IPS-20b (cell line): ENCODE measurements around the gene AGAP1.
A peak's percentile ranks its signal among the peaks of the same experiment; 100 is the strongest.

Source experiments
- H3K27ac ChIP-seq: one replicate; pipeline ENCODE4 v1.5.1; 2013; ENCODE audit warnings: low read length
- H3K27me3 ChIP-seq: 2 replicates; pipeline ENCODE4 v1.6.1; 2013; ENCODE audit warnings: mild to moderate bottlenecking, low read length, inconsistent platforms; ENCODE audit not compliant: insufficient read depth
- H3K36me3 ChIP-seq: 2 replicates; pipeline ENCODE4 v1.6.1; 2013; ENCODE audit warnings: low read depth, mild to moderate bottlenecking, inconsistent platforms, low read length, moderate library complexity; ENCODE audit not compliant: insufficient read depth
- H3K4me1 ChIP-seq: 2 replicates; pipeline ENCODE4 v1.6.1; 2013; ENCODE audit warnings: mild to moderate bottlenecking, control low read depth, inconsistent platforms, low read length, moderate library complexity; ENCODE audit not compliant: insufficient read depth
- H3K4me3 ChIP-seq: 2 replicates; pipeline ENCODE4 v1.5.1; 2013; ENCODE audit warnings: mild to moderate bottlenecking, low read length, inconsistent platforms
- H3K9ac ChIP-seq: 2 replicates; pipeline ENCODE4 v1.6.1; 2013; ENCODE audit warnings: low read depth, mild to moderate bottlenecking, inconsistent platforms, low read length, moderate library complexity
- H3K9me3 ChIP-seq: 2 replicates; pipeline ENCODE4 v1.6.1; 2013; ENCODE audit warnings: mild to moderate bottlenecking, low read depth, low read length, inconsistent platforms; ENCODE audit not compliant: insufficient read depth

Gene AGAP1

DNA sequence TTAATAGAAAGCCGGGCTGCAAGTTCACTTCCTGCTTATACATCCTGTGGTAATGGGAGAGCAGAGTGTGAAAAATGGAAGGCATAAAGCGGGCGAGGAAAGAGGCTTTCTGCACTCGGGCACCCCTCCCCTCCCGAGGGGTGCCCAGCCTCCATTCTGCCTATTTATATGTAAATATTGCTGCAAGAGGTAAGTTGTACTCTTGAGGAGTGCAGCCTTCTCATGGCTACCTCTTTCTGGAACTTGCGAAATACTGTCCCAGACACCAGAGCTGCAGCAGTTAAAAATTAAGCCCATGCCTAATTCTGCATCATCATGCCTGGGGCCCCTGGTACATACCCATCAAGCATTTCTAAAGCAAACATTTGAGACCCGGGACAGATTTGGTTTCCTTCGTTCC lies 518.3 kb downstream of the AGAP1 start:
- Histone ChIP-seq H3K4me1 (peaks cover 43% of the 10 kb centered on the region), H3K9me3 (no peaks in the 10 kb centered on the region), H3K36me3 (no peaks in the 10 kb centered on the region), H3K9ac (no peak overlapping the region), H3K27me3 (peaks cover 15% of the 10 kb centered on the region; the same call in 1 of the 2 replicates), H3K27ac (no peak overlapping the region), H3K4me3 (no peak overlapping the region)

DNA sequence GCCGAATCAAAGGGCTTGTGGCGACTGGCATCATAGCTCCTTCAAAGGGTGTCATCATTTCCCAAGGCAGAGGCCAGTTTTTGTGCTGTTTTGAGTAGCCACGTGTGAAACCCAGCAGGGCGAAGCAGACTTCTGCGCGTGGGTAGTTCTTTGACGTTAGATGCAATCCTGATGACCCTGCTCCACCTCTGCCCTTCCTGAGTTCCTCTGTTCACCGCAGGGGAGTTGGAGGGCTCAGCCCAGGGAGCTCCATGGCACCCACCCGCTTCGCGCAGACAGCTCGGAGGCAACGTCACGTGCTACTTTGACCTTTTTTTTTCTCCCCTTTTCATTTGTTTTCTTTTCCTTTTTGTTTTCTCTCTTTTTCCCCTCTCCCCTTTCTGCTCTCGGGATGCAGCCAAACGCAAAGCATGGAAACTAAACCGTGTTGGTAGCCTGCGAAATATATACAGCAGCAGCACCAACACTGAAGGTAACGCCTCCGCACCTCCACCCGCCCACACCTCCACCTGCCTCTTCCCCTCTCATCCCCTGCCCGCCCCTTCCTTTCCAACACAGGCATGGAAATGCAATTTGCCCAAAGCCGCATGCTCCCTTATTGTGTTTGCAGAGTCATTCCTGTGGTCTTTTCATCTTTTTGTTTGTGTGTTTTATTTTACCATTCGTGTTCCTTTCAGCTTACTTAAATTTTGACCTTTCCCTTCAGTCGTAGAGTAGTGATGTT lies 520.7 kb downstream of the AGAP1 start:
- peaks cover 15% of the 10 kb centered on the region; the same call in 1 of the 2 replicates for H3K27me3 ChIP-seq
- H3K27ac ChIP-seq, result no peak overlapping the region
- no peak overlapping the region for H3K9ac ChIP-seq
- H3K4me1 ChIP-seq, result peaks cover 43% of the 10 kb centered on the region
- H3K36me3 ChIP-seq, result no peaks in the 10 kb centered on the region
- peak overlapping the region; percentile 22; the same call in 1 of the 2 replicates for H3K4me3 ChIP-seq
- H3K9me3 ChIP-seq, result no peaks in the 10 kb centered on the region

- Histone ChIP-seq H3K36me3 (no peaks in the 10 kb centered on the region), H3K4me3 (peak overlapping the region; percentile 22; the same call in 1 of the 2 replicates), H3K27me3 (peaks cover 15% of the 10 kb centered on the region; the same call in 1 of the 2 replicates), H3K9ac (no peak overlapping the region), H3K4me1 (peaks cover 43% of the 10 kb centered on the region), H3K27ac (no peak overlapping the region), H3K9me3 (no peaks in the 10 kb centered on the region)
Measured at GRCh38 chr2:236015171-236015570, 521.3 kb downstream of the AGAP1 start.

DNA sequence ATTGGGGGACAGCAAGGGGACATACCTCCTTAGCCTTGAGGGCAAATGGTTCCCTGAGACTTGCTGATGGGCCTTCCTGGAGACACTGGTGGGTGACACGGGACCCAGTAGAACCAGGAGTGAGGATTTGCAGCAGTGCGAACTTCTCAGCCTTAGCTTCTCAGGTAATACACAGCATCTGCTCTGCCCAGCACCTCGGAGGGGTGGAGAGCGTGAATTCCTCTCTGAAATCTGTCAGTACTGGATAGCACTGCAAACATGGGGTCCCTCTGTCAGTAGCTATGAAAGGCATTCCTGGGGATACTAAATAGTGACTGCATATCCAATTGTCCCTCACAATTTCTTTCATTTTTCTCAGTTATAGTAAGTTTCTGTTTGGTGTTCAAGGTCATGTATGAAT lies 522.7 kb downstream of the AGAP1 start:
- peaks cover 15% of the 10 kb centered on the region; the same call in 1 of the 2 replicates for H3K27me3 ChIP-seq
- H3K9ac ChIP-seq, result no peak overlapping the region
- H3K4me1 ChIP-seq, result peaks cover 38% of the 10 kb centered on the region
- no peak overlapping the region for H3K4me3 ChIP-seq
- H3K36me3 ChIP-seq, result no peaks in the 10 kb centered on the region
- no peak overlapping the region for H3K27ac ChIP-seq
- H3K9me3 ChIP-seq, result no peaks in the 10 kb centered on the region

DNA sequence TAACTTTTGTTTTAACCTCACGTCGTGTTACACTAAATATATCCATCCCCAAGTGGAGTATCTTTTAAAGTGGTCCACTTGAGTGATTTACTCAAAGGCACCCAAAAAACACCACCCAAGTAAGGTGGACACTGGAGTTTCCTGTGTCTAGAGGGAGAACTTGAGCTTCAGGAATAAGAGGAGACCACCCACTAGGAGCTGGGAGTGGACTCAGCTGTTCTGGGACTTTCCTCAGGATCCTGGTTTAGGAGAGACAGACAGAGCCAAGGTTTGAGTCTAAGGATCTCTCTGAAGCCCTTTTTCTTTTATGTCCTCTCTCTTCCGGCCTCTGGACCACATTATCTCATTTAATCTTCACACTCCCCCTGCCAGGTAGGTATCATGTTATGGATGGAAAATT lies 523.6 kb downstream of the AGAP1 start:
- Histone ChIP-seq H3K27me3 (peaks cover 15% of the 10 kb centered on the region; the same call in 1 of the 2 replicates), H3K4me1 (peaks cover 30% of the 10 kb centered on the region), H3K4me3 (no peak overlapping the region), H3K36me3 (no peaks in the 10 kb centered on the region), H3K9me3 (no peaks in the 10 kb centered on the region), H3K9ac (no peak overlapping the region), H3K27ac (no peak overlapping the region)

- H3K9ac ChIP-seq, result no peak overlapping the region
- H3K4me3 ChIP-seq, result no peak overlapping the region
- H3K36me3 ChIP-seq, result no peaks in the 10 kb centered on the region
- no peak overlapping the region for H3K27ac ChIP-seq
- H3K27me3 ChIP-seq, result peaks cover under 1% of the 10 kb centered on the region; the same call in 1 of the 2 replicates
- H3K9me3 ChIP-seq, result no peaks in the 10 kb centered on the region
- peaks cover 18% of the 10 kb centered on the region; the same call in 1 of the 2 replicates for H3K4me1 ChIP-seq
Measured at GRCh38 chr2:236019434-236019833, 525.6 kb downstream of the AGAP1 start.

DNA sequence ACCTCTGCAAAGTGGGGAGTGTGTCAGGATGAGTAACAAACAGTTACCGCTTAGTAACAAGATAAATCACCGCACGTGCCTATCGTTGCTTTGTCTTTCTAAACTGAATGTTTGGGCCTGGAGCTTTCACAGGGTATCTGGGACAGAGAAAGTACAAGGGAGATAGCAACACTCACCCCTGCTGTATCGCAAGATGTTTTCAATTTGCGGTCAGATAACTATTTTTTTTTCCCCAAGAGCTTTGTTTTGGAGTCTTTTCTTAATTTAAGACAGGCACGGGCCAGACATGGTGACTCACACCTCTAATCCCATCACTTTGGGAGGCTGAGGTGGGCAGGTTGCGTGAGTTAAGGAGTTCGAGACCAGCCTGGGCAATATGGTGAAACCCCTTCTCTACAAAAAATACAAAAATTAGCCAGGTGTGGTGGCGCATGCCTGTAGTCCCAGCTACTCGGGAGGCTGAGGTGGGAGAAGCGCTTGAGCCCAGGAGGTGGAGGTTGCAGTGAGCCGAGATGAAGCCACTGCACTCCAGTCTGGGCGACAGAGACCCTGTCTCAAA lies 527.7 kb downstream of the AGAP1 start:
- H3K27ac ChIP-seq, result no peak overlapping the region
- H3K4me3 ChIP-seq, result no peak overlapping the region
- no peaks in the 10 kb centered on the region for H3K9me3 ChIP-seq
- no peaks in the 10 kb centered on the region; the same call in 1 of the 2 replicates for H3K4me1 ChIP-seq
- no peak overlapping the region for H3K9ac ChIP-seq
- no peaks in the 10 kb centered on the region for H3K27me3 ChIP-seq
- no peaks in the 10 kb centered on the region for H3K36me3 ChIP-seq

- H3K27me3 ChIP-seq, result no peaks in the 10 kb centered on the region
- no peaks in the 10 kb centered on the region for H3K9me3 ChIP-seq
- H3K4me1 ChIP-seq, result no peaks in the 10 kb centered on the region
- no peak overlapping the region for H3K4me3 ChIP-seq
- H3K36me3 ChIP-seq, result no peaks in the 10 kb centered on the region
- no peak overlapping the region for H3K9ac ChIP-seq
- no peak overlapping the region for H3K27ac ChIP-seq
Measured at GRCh38 chr2:236022128-236022527, 528.3 kb downstream of the AGAP1 start.

DNA sequence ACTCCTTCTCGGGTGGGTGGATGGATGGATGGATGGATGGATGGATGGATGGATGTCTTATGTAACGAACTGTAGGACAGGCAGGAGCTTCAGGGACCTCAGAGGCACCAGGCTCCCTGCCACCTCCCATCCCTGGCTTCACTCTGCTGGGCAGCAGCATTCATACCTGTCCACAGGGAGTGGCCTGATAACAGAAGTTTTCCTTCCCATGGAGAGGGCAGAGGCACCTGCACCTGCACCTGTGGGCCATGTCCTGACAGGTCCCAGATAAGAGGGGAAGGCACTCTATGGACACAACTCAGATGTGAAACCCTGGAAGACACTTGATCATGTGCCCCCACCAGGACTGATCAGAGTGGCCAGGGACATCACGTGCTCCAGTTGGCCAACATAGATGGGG lies 532.0 kb downstream of the AGAP1 start:
- Histone ChIP-seq H3K36me3 (no peaks in the 10 kb centered on the region), H3K9ac (no peak overlapping the region), H3K27ac (no peak overlapping the region)

DNA sequence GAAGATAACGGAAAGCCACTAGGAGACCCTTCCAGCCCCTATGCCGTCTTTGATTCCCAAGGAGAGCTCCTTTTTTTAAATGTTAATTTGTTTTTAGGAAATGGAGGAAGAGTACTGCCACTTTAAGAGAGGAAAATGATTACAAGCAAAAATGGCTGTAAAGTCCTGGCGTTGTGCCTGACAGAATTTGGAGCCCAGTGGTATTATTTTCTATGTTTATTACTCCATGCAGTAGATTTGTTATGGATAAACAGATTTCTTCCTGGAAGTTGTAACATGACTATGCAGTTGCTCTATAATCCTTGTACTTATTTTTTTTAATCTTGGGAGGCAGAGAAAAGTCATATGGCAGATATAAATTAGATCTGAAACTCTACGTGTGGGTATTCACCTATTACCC lies 533.0 kb downstream of the AGAP1 start:
- no peak overlapping the region for H3K4me3 ChIP-seq

More for the DNA sequence above, 532.0 kb downstream of the AGAP1 start:
- no peak overlapping the region for H3K4me3 ChIP-seq
- H3K27me3 ChIP-seq, result no peaks in the 10 kb centered on the region
- H3K9me3 ChIP-seq, result no peaks in the 10 kb centered on the region; the same call in 1 of the 2 replicates
- H3K4me1 ChIP-seq, result no peaks in the 10 kb centered on the region

DNA sequence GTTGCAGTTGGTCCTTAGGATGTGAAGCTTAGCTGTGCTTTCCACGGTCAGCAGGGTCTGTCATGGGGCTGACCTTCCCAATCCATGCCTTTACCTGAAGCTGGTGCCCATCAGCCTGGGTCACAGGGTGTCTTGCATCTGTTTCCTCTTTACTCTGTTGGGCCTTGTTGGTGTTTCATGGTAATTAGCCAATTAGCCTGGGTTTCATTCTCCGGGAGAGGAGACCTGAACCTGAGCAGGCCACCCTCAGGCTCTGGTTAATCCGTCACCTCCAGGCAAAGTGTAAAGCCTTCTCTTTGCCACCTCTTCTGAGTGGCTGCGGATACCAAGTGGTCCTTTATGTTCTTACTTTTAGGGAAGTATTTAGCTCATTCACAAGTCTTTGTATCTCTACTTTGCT lies 534.2 kb downstream of the AGAP1 start:
- Histone ChIP-seq H3K9ac (no peak overlapping the region), H3K27ac (no peak overlapping the region), H3K9me3 (no peaks in the 10 kb centered on the region; the same call in 1 of the 2 replicates), H3K4me3 (no peak overlapping the region), H3K27me3 (no peaks in the 10 kb centered on the region), H3K4me1 (no peaks in the 10 kb centered on the region), H3K36me3 (no peaks in the 10 kb centered on the region)

More for the DNA sequence above, 533.0 kb downstream of the AGAP1 start:
- H3K36me3 ChIP-seq, result no peaks in the 10 kb centered on the region
- no peaks in the 10 kb centered on the region; the same call in 1 of the 2 replicates for H3K9me3 ChIP-seq
- H3K27me3 ChIP-seq, result no peaks in the 10 kb centered on the region
- no peak overlapping the region for H3K9ac ChIP-seq
- H3K27ac ChIP-seq, result no peak overlapping the region
- no peaks in the 10 kb centered on the region for H3K4me1 ChIP-seq

DNA sequence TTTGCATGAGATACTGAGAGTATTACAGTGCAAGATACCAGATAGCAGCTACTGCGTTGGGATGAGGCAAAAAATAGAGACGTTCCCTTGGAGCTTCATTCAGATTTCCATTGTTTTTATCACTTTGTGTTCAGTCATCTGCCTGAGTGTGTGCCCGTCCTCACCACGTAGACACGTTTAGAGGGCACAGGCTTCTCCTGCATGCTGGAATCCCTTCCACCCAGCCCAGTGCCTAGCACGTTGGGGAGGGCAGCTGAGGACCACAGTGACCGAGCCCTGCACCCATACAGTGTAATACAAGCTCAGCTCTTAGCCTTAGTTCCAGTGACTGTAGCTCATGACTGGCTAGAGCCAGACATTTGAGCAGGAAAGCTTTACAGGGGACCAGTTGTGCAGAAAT lies 539.6 kb downstream of the AGAP1 start:
- Histone ChIP-seq H3K27ac (no peak overlapping the region), H3K9ac (no peak overlapping the region), H3K36me3 (no peaks in the 10 kb centered on the region), H3K4me1 (no peaks in the 10 kb centered on the region), H3K9me3 (no peaks in the 10 kb centered on the region; the same call in 1 of the 2 replicates), H3K4me3 (no peak overlapping the region), H3K27me3 (no peaks in the 10 kb centered on the region)
